ENCODE measurements around the gene SLC1A5. TPM values are rescaled to one million over a fixed set of nuclear protein-coding genes. Genes with fewer than 3 reads are reported as not detected.

SLC1A5 gene
- total RNA-seq, 2 donors from 2014 or later = 77.6 to 78.1 TPM

- H3K4me1 ChIP-seq (ENCODE audit: control insufficient read depth, insufficient read depth, low read length) = no peaks in the 10 kb centered on the region
- DNase-seq = no peak
- 89 to 97% methylated on average over 4 to 5 of the region's 5 CpGs for WGBS, 2 experiments (ENCODE audit: insufficient coverage in 1 of 2, insufficient read length in 1 of 2)
- Mint-ChIP-seq H3K36me3 (ENCODE audit: low read depth) (peaks cover 14% of the 10 kb centered on the region), H3K4me3 (no peak overlapping the region), H3K4me1 (no peaks in the 10 kb centered on the region), H3K27ac (no peak overlapping the region), H3K9me3 (peaks cover 6% of the 10 kb centered on the region), H3K27me3 (ENCODE audit: insufficient read depth) (peaks cover 55% of the 10 kb centered on the region)
- H3K36me3 ChIP-seq (ENCODE audit: control insufficient read depth, insufficient read depth, low read length) = peaks cover 16% of the 10 kb centered on the region
- H3K9me3 ChIP-seq (ENCODE audit: control insufficient read depth, low read length) = peaks cover 6% of the 10 kb centered on the region
- peaks cover 36% of the 10 kb centered on the region for H3K27me3 ChIP-seq (ENCODE audit: control insufficient read depth, insufficient read depth, low read length, poor library complexity, severe bottlenecking)
- H3K27ac ChIP-seq (ENCODE audit: low read depth, low read length) = no peak overlapping the region
- no peak overlapping the region for H3K9ac ChIP-seq (ENCODE audit: extremely low read depth, low read length, poor library complexity, severe bottlenecking)
- TF ChIP-seq CTCF (conservative IDR thresholded peaks at IDR 0.05) = no peak
- no peak overlapping the region for H3K4me3 ChIP-seq (ENCODE audit: low read length)
Measured at GRCh38 chr19:46834121-46834520, 45.7 kb upstream of the SLC1A5 start.

- no peak for DNase-seq
- WGBS, 2 experiments (ENCODE audit: insufficient coverage in 1 of 2, insufficient read length in 1 of 2) = 94% methylated on average over 2 of the region's 2 CpGs
- no peaks in the 10 kb centered on the region for H3K4me1 Mint-ChIP-seq
- no peak overlapping the region for H3K27ac Mint-ChIP-seq
- Histone ChIP-seq H3K36me3 (ENCODE audit: control insufficient read depth, insufficient read depth, low read length) (no peaks in the 10 kb centered on the region), H3K27ac (ENCODE audit: low read depth, low read length) (no peak overlapping the region), H3K9ac (ENCODE audit: extremely low read depth, low read length, poor library complexity, severe bottlenecking) (no peak overlapping the region), H3K4me3 (ENCODE audit: low read length) (no peak overlapping the region), H3K9me3 (ENCODE audit: control insufficient read depth, low read length) (peaks cover 6% of the 10 kb centered on the region), H3K27me3 (ENCODE audit: control insufficient read depth, insufficient read depth, low read length, poor library complexity, severe bottlenecking) (peaks cover 65% of the 10 kb centered on the region), H3K4me1 (ENCODE audit: control insufficient read depth, insufficient read depth, low read length) (no peaks in the 10 kb centered on the region)
- no peak overlapping the region for H3K4me3 Mint-ChIP-seq
- TF ChIP-seq CTCF (conservative IDR thresholded peaks at IDR 0.05) = no peak
- H3K36me3 Mint-ChIP-seq (ENCODE audit: low read depth) = no peaks in the 10 kb centered on the region
- H3K27me3 Mint-ChIP-seq (ENCODE audit: insufficient read depth) = peaks cover 83% of the 10 kb centered on the region
- H3K9me3 Mint-ChIP-seq = peaks cover 6% of the 10 kb centered on the region
Measured at GRCh38 chr19:46830864-46831263, 42.5 kb upstream of the SLC1A5 start.

- peaks cover 90% of the 10 kb centered on the region for H3K27me3 Mint-ChIP-seq (ENCODE audit: insufficient read depth)
- 98 to 100% methylated on average over 3 to 5 of the region's 5 CpGs for WGBS, 2 experiments (ENCODE audit: insufficient coverage in 1 of 2, insufficient read length in 1 of 2)
- H3K4me1 Mint-ChIP-seq = no peaks in the 10 kb centered on the region
- Histone ChIP-seq H3K9me3 (ENCODE audit: control insufficient read depth, low read length) (peaks cover 6% of the 10 kb centered on the region), H3K36me3 (ENCODE audit: control insufficient read depth, insufficient read depth, low read length) (no peaks in the 10 kb centered on the region), H3K27me3 (ENCODE audit: control insufficient read depth, insufficient read depth, low read length, poor library complexity, severe bottlenecking) (peaks cover 79% of the 10 kb centered on the region), H3K4me1 (ENCODE audit: control insufficient read depth, insufficient read depth, low read length) (no peaks in the 10 kb centered on the region), H3K27ac (ENCODE audit: low read depth, low read length) (no peak overlapping the region), H3K4me3 (ENCODE audit: low read length) (no peak overlapping the region), H3K9ac (ENCODE audit: extremely low read depth, low read length, poor library complexity, severe bottlenecking) (no peak overlapping the region)
- no peak for DNase-seq
- no peak for TF ChIP-seq CTCF (conservative IDR thresholded peaks at IDR 0.05)
- no peak overlapping the region for H3K4me3 Mint-ChIP-seq
- H3K9me3 Mint-ChIP-seq = peaks cover 8% of the 10 kb centered on the region
- H3K27ac Mint-ChIP-seq = no peak overlapping the region
- H3K36me3 Mint-ChIP-seq (ENCODE audit: low read depth) = no peaks in the 10 kb centered on the region
Measured at GRCh38 chr19:46828484-46828883, 40.1 kb upstream of the SLC1A5 start.
